ENCODE results near the gene PWWP2B.

- TF ChIP-seq CTCF (IDR thresholded peaks at IDR 0.05; ENCODE audit: insufficient read depth, low read depth, low read length) (no peak), EZH2 (IDR thresholded peaks at IDR 0.05; ENCODE audit: insufficient read depth, low read length) (no peak)
These were observed 12.6 kb downstream of the PWWP2B start for GRCh38 chr10:132409667-132410028.
